GM10266 (cell line): Measurements from ENCODE around the gene RLN3.

Experiments
- DNase-seq: peaks from one replicate; pipeline ENCODE4 v3.0.0; 2012; ENCODE audit errors: extremely low spot score
- TF ChIP-seq, protein P1 (sequence below): IDR thresholded peaks from 2 replicates; pipeline ENCODE4 v1.5.1; 2012; ENCODE audit warnings: mild to moderate bottlenecking, low read depth; ENCODE audit not compliant: control insufficient read depth, insufficient read depth; ENCODE audit errors: missing control alignments

The RLN3 gene

DNA sequence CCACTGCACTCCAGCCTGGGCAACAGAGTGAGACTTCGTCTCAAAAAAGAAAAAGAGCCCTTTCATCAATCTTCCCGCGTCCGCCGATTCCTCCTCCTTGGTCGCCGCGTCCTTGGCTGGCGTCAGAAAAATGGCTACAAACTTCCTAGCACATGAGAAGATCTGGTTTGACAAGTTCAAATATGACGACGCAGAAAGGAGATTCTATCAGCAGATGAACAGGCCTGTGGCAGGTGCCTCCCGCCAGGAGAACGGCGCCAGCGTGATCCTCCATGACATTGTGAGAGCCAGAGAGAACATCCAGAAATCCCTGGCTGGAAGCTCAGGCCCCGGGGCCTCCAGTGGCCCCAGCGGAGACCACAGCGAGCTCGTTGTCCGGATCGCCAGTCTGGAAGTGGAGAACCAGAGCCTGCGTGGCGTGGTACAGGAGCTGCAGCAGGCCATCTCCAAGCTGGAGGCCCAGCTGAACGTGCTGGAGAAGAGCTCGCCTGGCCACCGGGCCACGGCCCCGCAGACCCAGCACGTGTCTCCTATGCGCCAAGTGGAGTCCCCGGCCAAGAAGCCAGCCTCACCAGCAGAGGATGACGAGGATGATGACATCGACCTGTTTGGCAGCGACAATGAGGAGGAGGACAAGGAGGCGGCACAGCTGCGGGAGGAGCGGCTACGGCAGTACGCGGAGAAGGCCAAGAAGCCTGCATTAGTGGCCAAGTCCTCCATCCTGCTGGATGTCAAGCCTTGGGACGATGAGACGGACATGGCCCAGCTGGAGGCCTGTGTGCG lies 42.5 kb downstream of the RLN3 start:
- TF ChIP-seq, protein P1, sequence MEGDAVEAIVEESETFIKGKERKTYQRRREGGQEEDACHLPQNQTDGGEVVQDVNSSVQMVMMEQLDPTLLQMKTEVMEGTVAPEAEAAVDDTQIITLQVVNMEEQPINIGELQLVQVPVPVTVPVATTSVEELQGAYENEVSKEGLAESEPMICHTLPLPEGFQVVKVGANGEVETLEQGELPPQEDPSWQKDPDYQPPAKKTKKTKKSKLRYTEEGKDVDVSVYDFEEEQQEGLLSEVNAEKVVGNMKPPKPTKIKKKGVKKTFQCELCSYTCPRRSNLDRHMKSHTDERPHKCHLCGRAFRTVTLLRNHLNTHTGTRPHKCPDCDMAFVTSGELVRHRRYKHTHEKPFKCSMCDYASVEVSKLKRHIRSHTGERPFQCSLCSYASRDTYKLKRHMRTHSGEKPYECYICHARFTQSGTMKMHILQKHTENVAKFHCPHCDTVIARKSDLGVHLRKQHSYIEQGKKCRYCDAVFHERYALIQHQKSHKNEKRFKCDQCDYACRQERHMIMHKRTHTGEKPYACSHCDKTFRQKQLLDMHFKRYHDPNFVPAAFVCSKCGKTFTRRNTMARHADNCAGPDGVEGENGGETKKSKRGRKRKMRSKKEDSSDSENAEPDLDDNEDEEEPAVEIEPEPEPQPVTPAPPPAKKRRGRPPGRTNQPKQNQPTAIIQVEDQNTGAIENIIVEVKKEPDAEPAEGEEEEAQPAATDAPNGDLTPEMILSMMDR, result no peak
- no peak for DNase-seq

DNA sequence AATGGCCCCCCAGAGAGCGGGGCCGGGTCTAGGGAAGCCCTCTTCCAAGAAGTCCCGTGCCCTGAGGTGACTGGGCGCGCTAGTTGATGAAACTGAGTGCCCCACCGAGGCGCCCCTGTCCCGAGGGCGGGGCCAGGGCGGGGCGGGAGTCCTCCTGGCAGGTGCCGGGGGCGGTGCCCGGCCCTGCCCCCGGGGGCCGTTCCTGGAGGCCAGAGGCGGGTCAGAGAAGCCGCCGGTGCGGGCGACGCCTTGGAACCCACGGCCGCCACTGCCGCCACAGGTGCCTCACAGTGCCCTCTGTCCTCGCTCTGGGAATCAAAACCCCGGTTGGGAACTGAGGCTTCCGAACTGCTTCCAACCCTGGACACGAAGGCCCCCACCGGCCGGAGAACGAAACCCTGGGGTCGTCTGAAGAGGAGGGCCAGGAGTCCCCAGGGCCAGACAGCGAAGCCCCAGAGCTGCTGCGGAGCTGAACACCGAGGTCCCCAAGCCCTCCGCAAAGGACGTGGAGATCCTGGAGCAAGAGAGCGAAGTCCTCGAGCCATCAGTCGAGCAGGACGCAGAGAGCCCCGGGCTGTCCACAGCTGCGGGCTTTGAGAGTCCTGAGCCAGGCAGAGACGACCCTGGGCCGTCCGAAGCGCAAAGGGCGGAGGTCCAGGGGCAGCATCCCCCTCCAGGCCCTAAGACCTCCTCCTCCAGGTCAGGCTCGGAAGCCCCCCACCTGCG lies 44.8 kb downstream of the RLN3 start, which contains the start of gene MISP3:
MISP3 (plus strand) TSS at position 252 of the 726 bp plus-strand sequence. CDS start 524 bp downstream, outside the sequence.
- TF ChIP-seq, protein P1, result no peak
- DNase-seq, result peak; percentile 70

DNA sequence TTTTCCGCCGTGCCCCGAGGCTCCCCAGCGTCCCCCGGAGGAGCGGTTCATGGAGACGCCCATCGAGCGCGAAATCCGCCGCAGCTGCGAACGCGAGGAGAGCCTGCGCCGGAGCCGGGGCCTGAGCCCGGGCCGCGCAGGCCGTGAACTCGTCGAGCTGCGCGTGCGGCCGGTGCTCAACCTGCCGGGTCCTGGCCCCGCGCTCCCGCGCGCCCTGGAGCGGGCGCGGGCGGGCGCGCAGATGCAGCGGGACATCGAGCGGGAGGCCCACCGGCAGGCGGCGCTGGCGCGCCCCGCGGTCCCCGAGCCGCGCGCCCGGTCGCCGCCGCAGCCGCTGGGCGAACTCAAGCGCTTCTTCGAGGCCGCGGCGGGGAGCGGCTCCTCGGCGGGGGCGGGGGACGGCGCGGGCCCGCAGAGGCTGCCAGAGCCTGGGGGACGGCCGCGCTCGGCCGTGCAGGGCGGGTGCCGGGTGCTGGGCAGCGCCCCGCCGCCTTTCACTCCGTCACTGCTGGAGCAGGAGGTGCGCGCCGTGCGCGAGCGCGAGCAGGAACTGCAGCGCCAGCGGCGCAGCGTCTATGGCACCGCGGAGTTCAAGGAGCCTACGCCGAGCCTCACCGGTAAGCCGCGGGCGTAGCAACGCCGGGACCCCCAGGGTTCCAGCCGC lies 45.4 kb downstream of the RLN3 start:
- TF ChIP-seq, protein P1, result peak; percentile 89
- DNase-seq, result peak; percentile 91

DNA sequence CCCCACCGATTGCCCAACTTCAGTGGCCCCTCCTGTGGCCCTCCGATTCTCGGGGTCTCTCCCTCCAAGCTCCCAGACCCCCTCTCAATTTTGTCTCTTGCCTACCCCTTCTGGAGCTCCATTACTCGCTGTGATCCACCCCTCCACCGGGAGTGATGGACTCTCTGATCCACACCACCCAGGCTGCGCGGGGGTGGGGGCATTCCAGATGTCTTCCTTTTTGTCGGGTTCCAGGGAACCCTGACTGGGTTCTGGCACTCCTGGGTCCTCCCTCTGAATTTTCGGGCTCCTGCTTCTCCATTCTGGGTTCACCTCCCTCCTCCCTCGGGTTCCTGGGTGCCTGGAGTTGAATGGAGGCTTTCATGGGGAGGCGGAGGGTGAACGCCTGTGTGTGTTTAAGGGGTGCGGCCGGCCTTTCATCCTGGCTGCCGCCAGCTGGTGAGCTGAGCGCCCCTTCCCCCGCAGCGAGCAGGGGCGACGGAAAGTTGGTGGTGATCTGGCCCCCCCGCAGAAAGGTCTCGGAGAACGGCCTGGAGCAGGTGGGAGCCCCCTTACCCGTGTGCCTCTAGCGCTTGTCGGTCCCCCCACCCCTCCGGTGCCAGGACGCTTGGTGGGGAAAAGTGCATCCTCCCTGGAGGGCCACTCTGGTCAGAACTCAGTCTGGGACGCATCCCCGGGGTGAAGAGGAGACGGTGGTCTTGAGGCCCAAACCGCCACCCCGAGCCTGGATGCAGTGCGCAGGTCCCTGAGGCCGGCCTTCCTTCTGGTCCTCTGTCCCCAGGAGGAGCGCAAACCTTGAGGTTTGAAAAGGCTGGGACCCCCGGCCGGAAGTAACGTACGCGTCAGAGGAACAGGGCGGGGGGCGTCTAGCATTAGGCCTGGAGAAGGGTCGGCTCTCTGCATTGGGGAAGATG lies 46.2 kb downstream of the RLN3 start:
- no peak for DNase-seq

DNA sequence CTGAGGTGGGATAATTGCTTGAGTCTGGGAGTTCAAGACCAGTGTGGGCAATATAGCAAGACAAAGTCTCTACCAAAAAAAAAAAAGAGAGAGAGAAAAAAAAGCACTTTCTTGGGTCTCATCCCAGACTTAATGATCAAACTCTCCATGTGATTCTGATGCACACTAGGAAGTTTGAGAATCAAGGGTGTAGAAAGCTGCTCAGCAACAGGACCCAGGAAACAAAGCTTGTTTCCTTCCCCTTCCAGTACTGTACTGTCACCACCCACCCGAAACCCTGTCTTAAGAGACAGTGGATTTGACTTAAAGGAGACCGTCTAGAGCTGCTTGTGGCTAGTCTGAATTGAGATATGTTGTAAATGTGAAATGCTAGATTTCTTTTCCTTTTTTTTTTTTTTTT lies 50.5 kb downstream of the RLN3 start:
- no peak for DNase-seq
- TF ChIP-seq, protein P1, result no peak

More for the DNA sequence above, 46.2 kb downstream of the RLN3 start:
- TF ChIP-seq, protein P1, result no peak
